Hepatocyte (in vitro differentiated cells): Measurements from ENCODE around the gene CWH43. TPM values are rescaled to one million over a fixed set of nuclear protein-coding genes. Genes with fewer than 3 reads are reported as not detected.

ENCODE experiments used
- DNase-seq: peaks from one replicate; pipeline ENCODE4 v3.0.0-alpha.2; 2016; ENCODE audit warnings: low spot score
- H2AFZ ChIP-seq: fragments of 200-600 bp; sonication (generic); 2 replicates; pipeline ENCODE4 v1.6.0; 2016; ENCODE audit warnings: antibody characterized with exemption, mild to moderate bottlenecking
- H3K27ac ChIP-seq: fragments of 200-600 bp; sonication (generic); 2 replicates; pipeline ENCODE4 v1.5.1; 2016; ENCODE audit warnings: mild to moderate bottlenecking
- H3K27me3 ChIP-seq: fragments of 200-600 bp; sonication (generic); 2 replicates; pipeline ENCODE4 v1.6.1; 2016
- H3K36me3 ChIP-seq: fragments of 200-600 bp; sonication (generic); replicated peaks from 2 replicates; pipeline ENCODE4 v1.5.1; 2016; ENCODE audit warnings: low read depth; ENCODE audit not compliant: insufficient read depth
- H3K4me1 ChIP-seq: fragments of 200-600 bp; sonication (generic); 2 replicates; pipeline ENCODE4 v1.5.1; 2016; ENCODE audit warnings: mild to moderate bottlenecking, moderate library complexity; ENCODE audit not compliant: insufficient read depth
- H3K4me2 ChIP-seq: fragments of 200-600 bp; sonication (generic); 2 replicates; pipeline ENCODE4 v1.6.0; 2016
- H3K4me3 ChIP-seq: fragments of 200-600 bp; sonication (generic); 2 replicates; pipeline ENCODE4 v1.5.1; 2016; ENCODE audit warnings: mild to moderate bottlenecking
- H3K79me2 ChIP-seq: fragments of 200-600 bp; sonication (generic); 2 replicates; pipeline ENCODE4 v1.6.0; 2017; ENCODE audit warnings: mild to moderate bottlenecking
- H3K9me2 ChIP-seq: fragments of 200-600 bp; sonication (generic); replicated peaks from 2 replicates; pipeline ENCODE4 v1.6.0; 2017; ENCODE audit warnings: mild to moderate bottlenecking; ENCODE audit not compliant: insufficient read depth
- H3K9me3 ChIP-seq: fragments of 200-600 bp; sonication (generic); 2 replicates; pipeline ENCODE4 v1.5.1; 2016; ENCODE audit warnings: low read depth, mild to moderate bottlenecking
- H4K20me1 ChIP-seq: fragments of 200-600 bp; sonication (generic); 2 replicates; pipeline ENCODE4 v1.6.0; 2016; ENCODE audit warnings: mild to moderate bottlenecking; ENCODE audit not compliant: insufficient read depth, poor library complexity, severe bottlenecking
- EZH2 ChIP-seq: fragments of 200-600 bp; sonication (generic); IDR thresholded peaks from 2 replicates; pipeline ENCODE4 v1.6.1; 2016; ENCODE audit warnings: antibody characterized with exemption, mild to moderate bottlenecking, borderline replicate concordance
- EZH2phosphoT487 ChIP-seq: fragments of 200-600 bp; sonication (generic); IDR thresholded peaks from one replicate; pipeline ENCODE4 v1.6.1; 2018; ENCODE audit warnings: antibody characterized with exemption, mild to moderate bottlenecking, low read depth, moderate library complexity; ENCODE audit not compliant: unreplicated experiment, severe bottlenecking
- WGBS: methylation state at CpG from one replicate; pipeline ENCODE4 v1.1.6; 2016; ENCODE audit warnings: low lambda C conversion rate; ENCODE audit errors: missing lambda C conversion rate; 5-methylcytosine and 5-hydroxymethylcytosine counted together
- polyA plus RNA-seq: library from polyadenylated mRNA; unstranded; fragments of >200 nt; fragmentation: Nextera tagmentation; extraction: Ambion mirVana; gene quantifications from 2 replicates; pipeline ENCODE4 v1.2.1, GENCODE V29; 2016
- total RNA-seq: library from RNA; depleted of rRNA; stranded (reverse); fragments of >200 nt; gene quantifications from 2 replicates; pipeline ENCODE4 v1.2.3, GENCODE V29; 2014
- TF ChIP-seq, protein P1 (sequence below): fragments of 200-600 bp; sonication (generic); IDR thresholded peaks from 2 replicates; pipeline ENCODE4 v1.5.1; 2016; ENCODE audit warnings: antibody characterized with exemption, mild to moderate bottlenecking; ENCODE audit not compliant: poor library complexity

The CWH43 gene
- total and polyA plus RNA-seq, 2 experiments from 2014 or later: not detected

DNA sequence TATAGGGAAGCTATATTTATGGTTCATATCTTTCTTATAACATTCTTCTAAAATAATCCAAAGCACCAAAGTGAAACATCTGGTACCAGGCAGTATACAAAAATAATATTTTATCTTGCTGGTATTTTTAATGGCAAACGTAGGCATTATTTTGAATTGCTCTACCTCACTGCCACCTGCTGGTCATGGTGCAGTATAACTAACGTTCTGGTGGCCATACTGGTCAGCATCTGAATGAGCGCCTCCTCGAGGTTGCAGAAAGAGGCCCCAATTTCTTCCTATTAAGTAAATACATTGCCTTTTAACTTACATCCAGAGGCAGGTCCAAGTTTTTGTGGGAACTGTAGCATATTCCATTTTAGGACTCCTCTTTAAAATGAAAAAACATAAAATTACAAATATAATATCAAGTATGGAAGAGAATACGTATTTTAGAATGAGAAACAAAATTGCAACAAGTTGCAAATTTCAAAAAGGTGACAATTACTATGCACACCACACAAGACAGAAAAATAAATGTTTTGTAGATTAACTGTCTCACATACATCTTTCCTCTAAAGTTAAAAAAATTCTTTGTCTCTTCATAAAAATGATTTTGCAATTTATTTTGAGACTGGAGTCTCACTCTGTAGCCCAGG is 22.9 kb upstream of the CWH43 start:
- Histone ChIP-seq H3K9me2 (no peaks in the 10 kb centered on the region), H3K4me3 (no peak overlapping the region), H3K79me2 (no peaks in the 10 kb centered on the region), H3K4me1 (no peaks in the 10 kb centered on the region), H3K27me3 (no peaks in the 10 kb centered on the region), H3K36me3 (no peaks in the 10 kb centered on the region), H2AFZ (no peak overlapping the region), H3K4me2 (no peak overlapping the region), H3K9me3 (no peaks in the 10 kb centered on the region), H4K20me1 (no peaks in the 10 kb centered on the region), H3K27ac (no peak overlapping the region)
- TF ChIP-seq EZH2phosphoT487 (no peak), EZH2 (no peak)
- TF ChIP-seq, protein P1, sequence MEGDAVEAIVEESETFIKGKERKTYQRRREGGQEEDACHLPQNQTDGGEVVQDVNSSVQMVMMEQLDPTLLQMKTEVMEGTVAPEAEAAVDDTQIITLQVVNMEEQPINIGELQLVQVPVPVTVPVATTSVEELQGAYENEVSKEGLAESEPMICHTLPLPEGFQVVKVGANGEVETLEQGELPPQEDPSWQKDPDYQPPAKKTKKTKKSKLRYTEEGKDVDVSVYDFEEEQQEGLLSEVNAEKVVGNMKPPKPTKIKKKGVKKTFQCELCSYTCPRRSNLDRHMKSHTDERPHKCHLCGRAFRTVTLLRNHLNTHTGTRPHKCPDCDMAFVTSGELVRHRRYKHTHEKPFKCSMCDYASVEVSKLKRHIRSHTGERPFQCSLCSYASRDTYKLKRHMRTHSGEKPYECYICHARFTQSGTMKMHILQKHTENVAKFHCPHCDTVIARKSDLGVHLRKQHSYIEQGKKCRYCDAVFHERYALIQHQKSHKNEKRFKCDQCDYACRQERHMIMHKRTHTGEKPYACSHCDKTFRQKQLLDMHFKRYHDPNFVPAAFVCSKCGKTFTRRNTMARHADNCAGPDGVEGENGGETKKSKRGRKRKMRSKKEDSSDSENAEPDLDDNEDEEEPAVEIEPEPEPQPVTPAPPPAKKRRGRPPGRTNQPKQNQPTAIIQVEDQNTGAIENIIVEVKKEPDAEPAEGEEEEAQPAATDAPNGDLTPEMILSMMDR: peak; percentile 100
- DNase-seq: peak; percentile 91
- 12% methylated on average over 5 of the region's 5 CpGs for WGBS

DNA sequence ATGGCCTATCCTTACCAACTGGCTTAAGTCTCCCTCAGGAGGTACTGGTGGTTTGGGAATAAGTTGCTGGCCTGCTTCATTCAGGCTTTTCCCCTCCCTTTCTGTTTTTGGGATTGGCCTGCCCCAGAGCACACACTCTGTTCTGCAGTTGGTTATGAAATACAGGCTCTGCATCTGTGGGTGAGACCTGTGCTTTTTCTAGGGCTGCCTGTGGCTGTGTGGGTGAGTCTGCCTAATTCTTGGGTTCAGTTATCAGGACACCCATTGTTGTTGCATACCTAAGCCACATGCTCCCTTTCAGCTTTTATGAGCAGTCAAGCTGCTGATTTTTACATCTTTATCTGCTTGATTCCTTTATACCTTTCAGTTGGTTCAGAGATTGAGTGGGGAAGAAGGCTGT is 19.0 kb upstream of the CWH43 start:
- Histone ChIP-seq H3K4me1 (no peaks in the 10 kb centered on the region), H3K4me3 (no peak overlapping the region), H4K20me1 (no peaks in the 10 kb centered on the region), H3K9me3 (no peaks in the 10 kb centered on the region), H3K27ac (no peak overlapping the region), H3K27me3 (no peaks in the 10 kb centered on the region), H3K4me2 (no peak overlapping the region), H3K9me2 (no peaks in the 10 kb centered on the region), H3K79me2 (no peaks in the 10 kb centered on the region), H3K36me3 (no peaks in the 10 kb centered on the region), H2AFZ (no peak overlapping the region)
- no peak for DNase-seq
- TF ChIP-seq, protein P1: no peak
- TF ChIP-seq EZH2phosphoT487 (no peak), EZH2 (no peak)

DNA sequence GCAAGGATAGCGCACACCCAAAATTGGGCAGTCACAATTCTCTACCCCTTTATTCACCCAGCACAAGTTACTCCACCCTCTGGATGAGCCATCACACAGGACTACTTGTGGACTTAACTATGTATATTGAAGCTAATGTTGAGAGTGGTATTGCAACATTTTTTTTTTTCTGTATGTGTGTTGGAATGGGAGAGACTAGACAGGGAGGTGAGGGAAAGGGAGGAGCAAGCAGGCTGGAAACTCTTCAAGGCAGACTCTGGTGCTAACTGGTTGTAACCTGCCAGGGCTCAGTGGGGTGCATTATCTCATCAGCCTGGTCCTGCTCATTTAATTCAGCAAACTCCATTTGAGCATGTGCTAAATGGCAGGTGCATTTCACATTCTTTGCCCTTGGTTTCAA is 18.4 kb upstream of the CWH43 start:
- H3K9me2 ChIP-seq: no peaks in the 10 kb centered on the region
- H3K27ac ChIP-seq: no peak overlapping the region
- H3K4me2 ChIP-seq: no peak overlapping the region
- no peaks in the 10 kb centered on the region for H4K20me1 ChIP-seq
- H3K36me3 ChIP-seq: no peaks in the 10 kb centered on the region
- DNase-seq: no peak
- 92% methylated on average over 1 of the region's 1 CpG for WGBS
- H2AFZ ChIP-seq: no peak overlapping the region
- H3K4me1 ChIP-seq: no peaks in the 10 kb centered on the region
- H3K9me3 ChIP-seq: no peaks in the 10 kb centered on the region
- no peak overlapping the region for H3K4me3 ChIP-seq
- TF ChIP-seq EZH2 (no peak), EZH2phosphoT487 (no peak)
- TF ChIP-seq, protein P1: no peak
- H3K27me3 ChIP-seq: no peaks in the 10 kb centered on the region
- no peaks in the 10 kb centered on the region for H3K79me2 ChIP-seq
